ENCODE data around the gene CAMSAP2.

The CAMSAP2 gene

GRCh38 chr1:200896531-200897196 lies 158.0 kb downstream of the CAMSAP2 start:
- DNase-seq (ENCODE audit: low read depth, low spot score): peak; percentile 67

GRCh38 chr1:200897259-200897658 lies 158.6 kb downstream of the CAMSAP2 start:
- no peak for DNase-seq (ENCODE audit: low read depth, low spot score)

GRCh38 chr1:200899015-200899386 lies 160.3 kb downstream of the CAMSAP2 start:
- DNase-seq (ENCODE audit: low read depth, low spot score): no peak

- no peak for DNase-seq (ENCODE audit: low read depth, low spot score)
Observed at GRCh38 chr1:200899451-200899915, 160.8 kb downstream of the CAMSAP2 start.

- DNase-seq (ENCODE audit: low read depth, low spot score): no peak
Observed at GRCh38 chr1:200899954-200900867, 161.5 kb downstream of the CAMSAP2 start.

GRCh38 chr1:200900877-200901276 lies 162.2 kb downstream of the CAMSAP2 start:
- no peak for DNase-seq (ENCODE audit: low read depth, low spot score)

GRCh38 chr1:200901350-200901749 lies 162.7 kb downstream of the CAMSAP2 start:
- DNase-seq (ENCODE audit: low read depth, low spot score): no peak

GRCh38 chr1:200901796-200902444 lies 163.2 kb downstream of the CAMSAP2 start:
- no peak for DNase-seq (ENCODE audit: low read depth, low spot score)

GRCh38 chr1:200903793-200904192 lies 165.1 kb downstream of the CAMSAP2 start:
- DNase-seq (ENCODE audit: low read depth, low spot score): no peak

- no peak for DNase-seq (ENCODE audit: low read depth, low spot score)
Observed at GRCh38 chr1:200904772-200905171, 166.1 kb downstream of the CAMSAP2 start.

- DNase-seq (ENCODE audit: low read depth, low spot score): peak; percentile 59
Observed at GRCh38 chr1:200905411-200906052, 166.8 kb downstream of the CAMSAP2 start.

GRCh38 chr1:200906491-200906890 lies 167.8 kb downstream of the CAMSAP2 start:
- DNase-seq (ENCODE audit: low read depth, low spot score): no peak

- no peak for DNase-seq (ENCODE audit: low read depth, low spot score)
Observed at GRCh38 chr1:200907611-200908097, 169.0 kb downstream of the CAMSAP2 start.

GRCh38 chr1:200908191-200908868 lies 169.6 kb downstream of the CAMSAP2 start:
- DNase-seq (ENCODE audit: low read depth, low spot score): no peak

- no peak for DNase-seq (ENCODE audit: low read depth, low spot score)
Observed at GRCh38 chr1:200909071-200909470, 170.4 kb downstream of the CAMSAP2 start.

- DNase-seq (ENCODE audit: low read depth, low spot score): no peak
Observed at GRCh38 chr1:200909757-200910239, 171.1 kb downstream of the CAMSAP2 start.

Measured in astrocyte of the hippocampus (primary cell).